ENCODE measurements around the gene IQGAP2.
"Not testable (repeated sequence)": the region's sequence is repeated elsewhere in the genome, so short reads cannot be mapped to it uniquely, and the experiment has no call there.

Gene IQGAP2

DNA sequence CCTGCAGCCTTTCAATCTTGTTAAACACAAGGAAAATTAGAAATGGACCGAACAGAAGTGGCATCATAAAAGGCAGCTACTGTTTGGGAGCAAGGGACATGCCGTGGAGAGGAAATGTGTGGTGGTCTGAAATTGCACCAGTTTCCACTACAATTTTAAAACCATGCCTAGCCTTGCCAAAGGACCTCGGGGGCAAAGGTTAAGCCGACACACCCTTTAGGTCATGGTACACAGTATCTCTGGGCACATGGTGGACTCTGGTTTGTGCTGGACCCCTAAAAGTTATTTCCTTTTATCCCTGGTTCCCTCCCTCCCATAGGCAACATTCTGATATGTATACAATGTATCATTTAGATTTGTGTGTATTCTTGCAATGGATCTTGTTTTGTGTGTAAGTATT is 142.1 kb downstream of the IQGAP2 start:
- DNase-seq: no peak

GRCh38 chr5:76546497-76547102 is 143.5 kb downstream of the IQGAP2 start:
- no peak for DNase-seq

- DNase-seq: no peak
These were observed 144.3 kb downstream of the IQGAP2 start for GRCh38 chr5:76547242-76547890.

- no peak for DNase-seq
These were observed 144.9 kb downstream of the IQGAP2 start for GRCh38 chr5:76547891-76548524.

GRCh38 chr5:76548525-76549229 is 145.6 kb downstream of the IQGAP2 start:
- no peak for DNase-seq

- not testable (repeated sequence) for DNase-seq
These were observed 147.8 kb downstream of the IQGAP2 start for GRCh38 chr5:76550881-76551280.

DNA sequence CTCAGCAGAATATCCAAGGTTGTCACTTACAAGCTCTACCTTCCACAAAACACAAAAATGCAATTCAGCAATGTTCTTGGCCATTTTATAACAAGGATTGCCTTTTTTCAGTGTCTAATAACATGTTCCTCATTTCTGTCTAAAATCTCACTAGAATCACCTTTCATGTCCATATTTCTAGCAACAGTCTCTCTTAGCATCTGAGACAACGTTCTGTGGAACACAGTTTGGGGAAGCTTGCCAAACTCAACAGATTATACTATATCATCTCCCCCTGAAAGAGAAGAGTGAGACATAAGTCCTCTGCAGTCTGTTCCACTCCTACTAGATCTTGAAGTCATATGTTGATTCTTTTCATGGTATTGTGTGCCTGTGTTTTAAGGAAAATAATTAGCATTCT is 149.5 kb downstream of the IQGAP2 start:
- DNase-seq: no peak

- no peak for DNase-seq
These were observed 150.2 kb downstream of the IQGAP2 start for GRCh38 chr5:76553251-76553650.

GRCh38 chr5:76555114-76555513 is 152.0 kb downstream of the IQGAP2 start:
- DNase-seq: no peak

DNA sequence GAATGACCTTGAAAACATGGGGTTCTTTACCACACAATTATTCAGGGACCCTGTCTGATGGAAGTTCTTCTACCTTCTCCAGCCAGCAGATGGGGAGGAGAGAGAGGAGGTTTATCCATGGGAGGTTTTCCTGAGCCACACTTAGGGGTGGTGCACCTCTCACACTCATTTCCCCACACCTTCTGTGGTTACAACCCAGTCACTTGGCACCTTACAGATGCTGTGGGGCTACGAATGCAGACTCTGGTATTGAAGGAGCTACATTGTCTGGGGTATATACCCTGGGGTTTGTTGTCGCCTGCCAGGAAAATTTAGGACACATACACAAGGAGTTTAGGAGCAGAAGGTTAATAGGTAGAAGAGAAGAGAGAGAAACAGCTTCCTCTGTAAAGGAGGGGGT is 152.6 kb downstream of the IQGAP2 start:
- DNase-seq: no peak

- no peak for DNase-seq
These were observed 153.6 kb downstream of the IQGAP2 start for GRCh38 chr5:76556511-76557221.

DNA sequence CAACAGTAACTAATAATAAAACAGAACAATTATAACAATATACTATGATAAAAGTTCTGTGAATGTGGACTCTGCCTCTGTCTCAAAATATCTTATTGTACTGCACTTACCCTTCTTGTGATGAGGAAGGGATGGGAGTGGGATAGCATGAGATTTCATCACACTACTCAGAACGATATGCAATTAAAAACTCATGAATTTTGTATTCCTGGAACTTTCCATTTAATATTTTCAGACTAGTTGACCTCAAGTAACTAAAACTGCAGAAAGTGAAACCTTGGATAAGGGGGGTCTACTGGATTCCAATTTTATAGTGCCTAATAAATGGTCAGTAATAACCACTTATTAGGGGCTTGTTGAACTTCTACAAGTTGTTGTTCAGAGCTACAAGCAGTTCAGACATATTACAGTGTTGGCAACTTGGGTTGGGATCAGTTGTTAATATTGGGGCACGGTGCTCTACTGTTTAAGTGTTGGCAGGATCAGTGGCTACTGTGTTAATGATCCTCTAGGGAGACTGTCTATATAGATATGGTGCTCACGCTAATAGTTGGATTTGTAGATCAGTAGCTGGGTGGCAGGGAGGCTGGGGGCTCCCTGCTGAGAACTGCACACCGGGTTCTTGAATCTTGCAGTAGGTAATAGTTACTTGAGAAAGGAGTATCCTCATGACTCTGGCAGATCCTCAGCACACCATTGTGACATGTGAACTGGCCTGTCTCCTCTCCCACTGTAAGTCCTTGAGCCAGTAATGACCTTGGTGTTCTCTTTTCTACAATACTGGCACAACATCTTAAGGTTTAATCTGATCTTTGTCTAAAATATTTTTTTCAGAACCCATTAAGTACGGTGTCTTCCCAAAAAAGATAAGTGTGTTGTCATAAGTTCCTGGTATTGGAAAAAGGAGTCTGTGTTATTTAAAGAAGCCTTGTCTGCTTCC is 158.1 kb downstream of the IQGAP2 start:
- no peak for DNase-seq

DNA sequence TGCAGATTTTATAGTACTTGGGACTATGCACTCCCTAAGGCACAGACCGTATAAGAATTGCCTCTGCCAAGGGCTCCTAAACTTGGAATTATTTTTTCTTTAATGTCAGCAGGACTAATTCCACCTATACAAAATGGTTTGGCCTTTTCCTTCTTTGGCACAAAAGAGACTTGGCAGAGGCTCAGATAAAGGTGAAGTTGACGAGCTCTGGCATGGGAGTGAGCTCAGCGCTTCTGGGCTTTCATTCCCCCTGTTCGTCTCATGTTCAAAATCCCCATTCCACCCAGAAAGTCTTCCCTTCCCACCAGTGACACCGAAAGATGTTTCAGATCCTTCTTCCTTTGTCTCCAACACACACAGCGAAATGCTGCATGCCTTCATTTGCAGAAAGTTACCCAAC is 158.9 kb downstream of the IQGAP2 start:
- no peak for DNase-seq

GRCh38 chr5:76565009-76565408 is 161.9 kb downstream of the IQGAP2 start:
- no peak for DNase-seq

- DNase-seq: no peak
These were observed 167.1 kb downstream of the IQGAP2 start for GRCh38 chr5:76570153-76570552.

GRCh38 chr5:76571559-76571958 is 168.5 kb downstream of the IQGAP2 start:
- no peak for DNase-seq

DNA sequence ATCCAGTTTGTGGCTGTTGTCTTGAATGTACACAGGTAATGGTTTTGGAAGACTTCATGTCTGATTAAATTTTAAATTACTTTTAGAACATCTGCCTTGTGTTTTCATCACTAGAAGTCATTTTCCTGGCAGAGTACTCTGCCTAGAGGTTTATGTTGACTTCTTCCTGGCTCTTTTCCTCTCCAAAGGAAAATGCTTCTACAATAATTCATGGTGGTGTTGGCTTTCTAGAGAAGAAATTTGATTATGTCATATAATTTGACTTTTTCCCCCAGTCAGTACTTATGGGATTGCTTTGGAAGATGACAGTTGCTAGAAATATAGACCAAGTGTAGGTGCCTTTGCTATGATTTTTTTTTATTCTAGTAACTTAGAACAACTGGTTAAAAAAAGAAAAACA is 173.4 kb downstream of the IQGAP2 start:
- DNase-seq: no peak

- DNase-seq: no peak
These were observed 173.9 kb downstream of the IQGAP2 start for GRCh38 chr5:76576996-76577395.

DNA sequence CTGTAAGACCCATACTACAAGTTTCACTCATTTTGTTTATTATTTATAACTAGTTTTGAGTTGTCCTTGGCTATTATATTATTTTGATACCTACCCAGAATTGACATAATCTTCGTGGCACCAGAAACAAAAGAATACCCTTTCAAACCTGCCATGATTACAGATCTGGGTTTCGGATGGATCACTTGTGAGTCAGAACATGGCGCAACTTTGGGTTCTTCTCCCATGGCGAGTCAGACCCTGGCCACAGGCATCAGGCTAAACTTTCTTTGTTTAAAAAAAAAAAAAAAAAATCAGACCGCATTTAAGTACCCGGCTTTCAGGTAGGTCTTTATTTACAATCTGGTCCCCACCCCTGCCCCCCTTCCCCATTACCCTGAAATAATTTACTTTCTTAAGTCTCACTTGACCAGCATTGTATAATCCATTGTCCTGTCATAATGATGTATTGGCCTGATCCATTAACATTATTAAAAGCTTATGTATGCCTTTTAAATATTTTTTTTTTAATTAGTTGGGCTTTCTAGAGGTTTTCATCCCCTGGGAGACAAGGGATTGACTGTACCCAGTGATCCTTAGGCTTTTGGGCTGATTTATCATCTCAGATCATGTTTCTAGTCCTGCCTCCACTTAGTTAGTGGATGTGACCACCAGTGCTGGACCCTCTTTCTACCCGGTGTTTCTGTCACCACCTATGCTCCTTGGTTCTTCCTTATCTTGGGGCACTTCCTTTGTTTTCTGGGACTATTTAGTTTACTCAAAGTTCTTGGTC is 176.3 kb downstream of the IQGAP2 start:
- DNase-seq: peak; percentile 8

GRCh38 chr5:76580981-76581380 is 177.9 kb downstream of the IQGAP2 start:
- DNase-seq: no peak

Measured in EL (cell line).